ENCODE measurements around the gene HDAC4.

The HDAC4 gene

DNA sequence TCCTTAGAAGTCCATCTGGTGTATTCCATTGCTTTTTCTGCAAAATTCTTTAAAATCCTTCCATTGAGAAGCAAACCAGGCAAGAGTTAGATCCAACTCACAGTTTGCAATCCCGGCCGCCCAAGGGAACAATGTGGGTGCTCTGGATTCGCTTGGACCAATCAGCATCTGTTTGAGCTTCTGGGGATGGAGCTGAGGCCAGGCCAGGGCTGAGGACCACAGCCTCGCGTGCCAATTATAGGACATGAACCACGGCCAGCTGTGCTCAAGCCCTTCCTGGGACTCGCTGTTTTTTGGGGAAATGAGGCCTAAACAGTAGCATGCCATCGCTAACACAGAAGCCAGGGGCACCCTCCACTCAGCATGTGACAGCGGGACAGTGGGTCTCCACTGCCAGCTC is 270.8 kb downstream of the HDAC4 start:
- in situ Hi-C loops (cut with HindIII; ENCODE audit: low pct_ligation_motif_present, low sequenced_read_pairs): no loop called here
- no peaks in the 10 kb centered on the region for H3K27me3 ChIP-seq (replicated peaks)
- TF ChIP-seq, protein P1, sequence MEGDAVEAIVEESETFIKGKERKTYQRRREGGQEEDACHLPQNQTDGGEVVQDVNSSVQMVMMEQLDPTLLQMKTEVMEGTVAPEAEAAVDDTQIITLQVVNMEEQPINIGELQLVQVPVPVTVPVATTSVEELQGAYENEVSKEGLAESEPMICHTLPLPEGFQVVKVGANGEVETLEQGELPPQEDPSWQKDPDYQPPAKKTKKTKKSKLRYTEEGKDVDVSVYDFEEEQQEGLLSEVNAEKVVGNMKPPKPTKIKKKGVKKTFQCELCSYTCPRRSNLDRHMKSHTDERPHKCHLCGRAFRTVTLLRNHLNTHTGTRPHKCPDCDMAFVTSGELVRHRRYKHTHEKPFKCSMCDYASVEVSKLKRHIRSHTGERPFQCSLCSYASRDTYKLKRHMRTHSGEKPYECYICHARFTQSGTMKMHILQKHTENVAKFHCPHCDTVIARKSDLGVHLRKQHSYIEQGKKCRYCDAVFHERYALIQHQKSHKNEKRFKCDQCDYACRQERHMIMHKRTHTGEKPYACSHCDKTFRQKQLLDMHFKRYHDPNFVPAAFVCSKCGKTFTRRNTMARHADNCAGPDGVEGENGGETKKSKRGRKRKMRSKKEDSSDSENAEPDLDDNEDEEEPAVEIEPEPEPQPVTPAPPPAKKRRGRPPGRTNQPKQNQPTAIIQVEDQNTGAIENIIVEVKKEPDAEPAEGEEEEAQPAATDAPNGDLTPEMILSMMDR (IDR thresholded peaks at IDR 0.05; ENCODE audit: low read depth, low read length, missing control alignments): no peak
- H3K4me3 ChIP-seq (ENCODE audit: low read depth, low read length): no peak overlapping the region
- peaks cover 3% of the 10 kb centered on the region for H3K36me3 ChIP-seq (replicated peaks)
- no peak overlapping the region for H3K27ac ChIP-seq
- no peak for DNase-seq

DNA sequence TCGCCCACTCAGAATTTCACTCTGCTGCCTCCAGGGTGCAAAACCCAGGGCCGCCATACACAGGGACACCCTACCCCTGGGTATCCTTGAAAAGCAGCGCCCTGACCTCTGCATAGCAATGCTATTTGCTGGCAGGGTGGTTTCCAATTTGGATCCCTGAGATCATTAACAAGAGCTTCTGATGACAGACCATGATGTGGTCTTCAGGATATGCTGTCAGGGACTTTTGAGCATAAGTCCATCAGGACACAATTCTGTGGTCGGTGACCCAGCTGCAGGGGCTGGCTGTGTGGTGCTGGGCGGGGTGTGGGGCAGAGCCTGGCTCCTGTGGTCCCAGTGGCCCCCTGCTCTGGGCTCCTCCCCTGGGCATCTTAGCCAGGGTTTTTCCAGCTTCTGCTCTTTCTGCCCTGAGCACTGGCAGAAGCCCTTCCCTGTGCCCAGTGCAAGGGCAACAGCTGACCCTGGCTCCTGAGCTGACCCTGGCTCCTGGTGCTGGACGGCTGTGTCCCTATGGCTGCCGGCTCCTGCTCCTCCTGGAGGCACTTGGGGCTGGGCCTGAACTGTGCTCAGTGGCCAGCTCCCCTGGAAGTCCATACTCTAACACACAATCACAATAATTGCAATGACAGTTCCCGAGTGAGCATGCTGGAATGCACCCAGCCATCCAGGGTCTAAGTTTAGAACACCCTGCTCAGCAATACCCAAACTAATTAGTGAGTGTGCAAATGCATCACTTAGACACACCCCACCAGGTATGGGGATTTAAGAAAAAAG is 271.5 kb downstream of the HDAC4 start:
- H3K36me3 ChIP-seq (replicated peaks): peaks cover 5% of the 10 kb centered on the region

DNA sequence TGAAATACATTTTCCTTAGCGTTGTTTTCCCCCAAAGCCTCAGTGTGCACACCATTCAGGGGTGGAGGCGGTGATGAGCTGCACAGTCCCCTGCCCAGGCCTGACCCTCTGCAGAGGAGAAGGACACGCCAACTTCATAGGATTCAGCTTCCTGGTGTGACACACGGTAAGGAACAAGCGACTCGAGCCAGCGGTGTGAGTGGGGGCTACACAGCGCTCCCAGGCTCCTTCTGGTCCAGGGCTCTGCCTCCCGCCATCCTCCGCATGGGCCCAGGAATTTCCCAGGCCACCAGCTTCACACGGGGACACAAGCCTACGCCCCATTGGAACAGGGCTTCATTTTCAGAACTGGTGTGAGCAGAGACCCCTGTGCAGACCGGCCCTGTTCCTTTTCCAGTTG is 272.1 kb downstream of the HDAC4 start:
- H3K36me3 ChIP-seq (replicated peaks): peaks cover 5% of the 10 kb centered on the region
- no peak overlapping the region for H3K4me3 ChIP-seq (ENCODE audit: low read depth, low read length)
- no peaks in the 10 kb centered on the region for H3K27me3 ChIP-seq (replicated peaks)
- no peak for DNase-seq
- in situ Hi-C loops (cut with HindIII; ENCODE audit: low pct_ligation_motif_present, low sequenced_read_pairs): no loop called here
- no peak overlapping the region for H3K27ac ChIP-seq
- TF ChIP-seq, protein P1 (IDR thresholded peaks at IDR 0.05; ENCODE audit: low read depth, low read length, missing control alignments): no peak

More for the DNA sequence above, 271.5 kb downstream of the HDAC4 start:
- in situ Hi-C loops (cut with HindIII; ENCODE audit: low pct_ligation_motif_present, low sequenced_read_pairs): no loop called here
- Histone ChIP-seq H3K27me3 (replicated peaks) (no peaks in the 10 kb centered on the region), H3K4me3 (ENCODE audit: low read depth, low read length) (no peak overlapping the region), H3K27ac (no peak overlapping the region)
- TF ChIP-seq, protein P1 (IDR thresholded peaks at IDR 0.05; ENCODE audit: low read depth, low read length, missing control alignments): no peak
- no peak for DNase-seq

DNA sequence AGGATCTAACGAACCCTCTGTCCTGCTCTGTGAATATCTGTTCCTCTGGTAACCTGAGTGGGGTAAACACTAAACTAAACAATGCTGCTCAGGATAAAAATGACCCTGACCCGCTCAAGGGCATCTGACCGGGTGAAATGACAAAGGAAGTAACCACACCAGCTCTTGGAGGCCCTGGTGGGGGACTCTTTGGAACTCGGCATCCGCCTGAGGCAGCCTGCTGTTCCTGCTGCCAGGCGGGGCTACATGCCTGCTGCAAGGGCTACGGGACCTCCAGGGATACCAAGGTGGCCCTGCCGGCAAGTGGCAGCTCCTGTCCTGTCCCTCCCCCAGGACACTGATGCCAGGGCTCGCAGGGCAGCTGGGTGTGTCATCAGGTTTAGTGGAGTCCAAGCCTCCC is 273.3 kb downstream of the HDAC4 start:
- in situ Hi-C loops (cut with HindIII; ENCODE audit: low pct_ligation_motif_present, low sequenced_read_pairs): no loop called here

DNA sequence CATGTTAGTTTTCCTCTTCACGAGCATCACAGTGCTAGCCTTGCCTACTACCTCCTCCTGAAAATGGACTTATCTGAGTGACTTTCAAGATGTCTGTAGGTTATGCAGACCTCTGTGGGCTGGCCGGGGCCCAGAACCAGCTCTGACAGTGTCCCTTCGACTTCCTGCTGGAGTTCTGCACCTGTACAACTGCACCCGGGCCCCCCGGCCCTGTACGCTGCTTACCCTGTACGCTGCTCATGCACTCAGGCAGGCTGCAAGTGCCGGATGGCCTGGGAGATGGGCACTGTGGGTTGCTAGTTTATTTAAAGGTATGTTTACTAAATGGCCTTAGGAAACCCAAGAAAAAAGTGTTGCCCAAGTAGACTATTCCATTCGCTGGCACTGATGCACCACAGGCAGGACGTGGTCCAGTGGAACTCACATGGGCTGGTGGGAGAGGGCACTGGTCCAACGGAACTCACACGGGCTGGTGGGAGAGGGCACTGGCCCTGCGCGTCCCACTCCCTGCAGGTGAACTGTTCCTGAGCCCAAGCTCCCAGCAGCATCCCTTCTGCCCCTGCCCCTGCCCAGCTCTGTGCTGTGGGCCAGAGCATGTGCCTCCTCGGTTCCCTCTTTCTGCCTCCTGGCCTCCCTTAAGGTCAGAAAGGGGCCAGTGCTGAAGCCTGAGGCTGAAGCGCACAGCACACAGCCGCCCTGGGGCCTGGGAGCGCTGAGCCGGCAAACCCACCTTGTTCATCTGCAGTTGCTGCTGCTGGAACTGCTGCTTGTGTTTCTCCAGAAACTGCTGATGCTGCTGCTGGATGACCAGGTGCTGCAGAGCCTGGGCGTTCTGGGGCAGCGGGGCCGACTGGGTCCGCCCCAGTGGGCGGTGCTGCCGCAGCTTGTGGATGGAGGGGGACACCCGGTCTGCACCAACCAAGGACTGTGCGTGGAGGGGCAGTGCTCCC is 274.8 kb downstream of the HDAC4 start:
- Histone ChIP-seq H3K36me3 (replicated peaks) (peaks cover 5% of the 10 kb centered on the region), H3K27me3 (replicated peaks) (no peaks in the 10 kb centered on the region), H3K27ac (no peak overlapping the region), H3K4me3 (ENCODE audit: low read depth, low read length) (no peak overlapping the region)
- no peak for DNase-seq
- TF ChIP-seq, protein P1 (IDR thresholded peaks at IDR 0.05; ENCODE audit: low read depth, low read length, missing control alignments): no peak
- in situ Hi-C loops (cut with HindIII; ENCODE audit: low pct_ligation_motif_present, low sequenced_read_pairs): no loop called here

More for the DNA sequence above, 273.3 kb downstream of the HDAC4 start:
- TF ChIP-seq, protein P1 (IDR thresholded peaks at IDR 0.05; ENCODE audit: low read depth, low read length, missing control alignments): no peak
- Histone ChIP-seq H3K36me3 (replicated peaks) (peaks cover 5% of the 10 kb centered on the region), H3K27me3 (replicated peaks) (no peaks in the 10 kb centered on the region), H3K4me3 (ENCODE audit: low read depth, low read length) (no peak overlapping the region), H3K27ac (no peak overlapping the region)
- no peak for DNase-seq
